ENCODE measurements around the gene DSCAML1.

DSCAML1 gene

DNA sequence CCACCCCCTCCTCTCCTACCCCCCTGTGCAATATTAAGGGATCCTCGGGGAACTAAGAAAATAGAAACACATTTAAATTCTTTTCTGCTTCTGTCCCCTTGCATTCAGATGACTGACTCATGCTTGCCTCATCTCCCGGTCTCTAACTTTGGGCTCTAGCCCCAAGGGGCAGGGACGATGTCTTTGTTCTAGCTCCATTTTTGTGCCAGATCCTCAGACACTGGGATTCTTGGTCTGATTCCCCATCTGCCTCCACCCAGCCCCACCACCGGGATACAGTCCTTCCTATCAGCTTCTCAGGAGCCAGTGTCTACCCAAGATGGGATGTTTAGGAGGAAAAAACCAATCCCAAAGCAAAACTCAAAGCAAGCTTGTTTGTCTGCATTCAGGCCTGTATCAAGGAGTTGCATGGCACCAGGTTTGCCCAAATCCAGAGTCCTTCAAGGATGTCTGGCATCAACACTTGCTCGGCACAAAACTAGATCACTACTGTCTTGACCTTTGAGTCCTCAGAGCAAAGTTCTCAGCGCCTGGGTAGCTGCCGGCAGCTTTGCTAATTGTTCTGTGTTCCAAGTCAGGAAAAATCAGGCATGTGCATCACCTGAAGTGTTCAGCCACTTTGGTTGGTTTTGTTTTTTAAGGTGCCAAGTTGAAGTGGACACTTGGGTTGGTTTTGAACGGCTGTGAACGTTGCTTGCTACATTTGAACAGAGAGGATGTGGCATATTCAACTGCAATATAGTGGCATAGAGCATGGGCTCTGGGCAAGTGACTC lies 212.8 kb downstream of the DSCAML1 start:
- no peak for DNase-seq (ENCODE audit: low read depth, low spot score)

DNA sequence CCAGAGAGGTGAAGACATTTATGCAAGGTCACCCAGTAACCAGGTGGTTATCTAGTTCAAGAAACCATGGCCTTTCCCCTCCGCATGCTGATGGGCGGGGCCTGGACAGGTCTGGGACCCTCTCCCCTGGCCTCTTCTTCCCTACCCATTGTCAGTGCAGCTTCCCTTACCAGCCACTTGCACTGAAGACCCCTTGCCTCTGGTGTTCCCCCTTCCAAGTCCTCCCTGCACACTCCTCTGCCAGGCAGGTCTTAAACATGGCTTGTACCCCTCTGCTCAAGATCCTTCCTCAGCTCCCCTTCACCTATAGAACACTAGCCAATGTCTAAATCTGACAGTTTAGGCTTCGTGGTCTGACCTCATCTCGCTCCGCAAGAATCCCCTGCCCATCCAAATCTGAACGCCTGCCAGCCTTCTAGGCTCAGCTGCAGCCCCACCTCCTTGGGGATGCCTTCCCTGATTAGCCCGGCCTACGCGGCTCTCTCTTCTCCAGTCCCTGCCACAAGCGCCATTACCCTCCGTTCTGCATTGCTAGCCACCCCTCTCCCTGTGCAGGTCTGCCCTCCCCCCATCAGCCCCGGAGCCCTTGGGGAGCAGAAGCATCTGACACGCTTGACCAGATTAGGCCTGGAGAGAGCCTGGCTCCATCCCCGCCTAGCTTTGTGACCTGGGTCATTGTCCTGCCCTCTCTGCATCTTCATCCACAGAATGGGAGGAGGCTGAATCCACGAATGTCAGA lies 213.8 kb downstream of the DSCAML1 start:
- DNase-seq (ENCODE audit: low read depth, low spot score): no peak

DNA sequence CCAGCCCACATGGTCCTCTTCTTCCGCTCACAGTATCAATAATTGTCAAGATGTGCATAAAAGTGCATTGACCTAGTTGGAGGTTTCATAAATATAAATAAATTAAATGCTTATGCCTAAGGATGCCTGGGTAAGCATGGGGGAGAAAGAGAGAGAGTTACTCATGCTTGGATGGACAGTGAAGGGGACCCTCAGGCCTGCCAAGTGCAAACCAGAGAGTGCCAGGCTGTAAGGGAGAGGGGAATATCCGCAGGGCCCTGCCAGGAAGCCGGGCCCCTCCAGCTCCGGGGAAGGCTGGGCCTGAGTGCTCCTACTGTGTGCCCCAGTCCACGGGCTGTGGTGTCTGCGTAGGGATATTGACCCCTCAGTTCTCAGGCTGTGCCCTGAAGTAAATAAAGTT lies 214.6 kb downstream of the DSCAML1 start:
- DNase-seq (ENCODE audit: low read depth, low spot score): no peak

DNA sequence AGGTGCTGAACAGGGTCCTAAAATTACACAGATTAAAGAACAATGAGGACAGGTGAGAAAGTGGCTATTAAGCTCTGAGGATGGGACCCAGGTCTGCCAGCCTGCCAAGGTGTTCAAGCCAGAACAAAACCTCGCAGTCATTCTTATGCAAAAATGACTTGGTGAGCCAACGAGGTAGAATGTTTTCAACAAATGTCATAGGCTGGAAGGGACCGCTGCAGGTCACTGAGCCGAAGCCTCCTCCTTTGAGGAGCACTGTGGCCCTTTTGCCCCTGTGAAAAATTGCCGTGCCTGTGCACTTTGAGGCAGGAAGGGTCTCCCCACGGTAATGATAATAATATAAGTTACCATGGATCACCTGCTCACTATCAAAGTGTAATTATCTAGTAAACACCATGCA lies 216.2 kb downstream of the DSCAML1 start:
- DNase-seq (ENCODE audit: low read depth, low spot score): no peak

DNA sequence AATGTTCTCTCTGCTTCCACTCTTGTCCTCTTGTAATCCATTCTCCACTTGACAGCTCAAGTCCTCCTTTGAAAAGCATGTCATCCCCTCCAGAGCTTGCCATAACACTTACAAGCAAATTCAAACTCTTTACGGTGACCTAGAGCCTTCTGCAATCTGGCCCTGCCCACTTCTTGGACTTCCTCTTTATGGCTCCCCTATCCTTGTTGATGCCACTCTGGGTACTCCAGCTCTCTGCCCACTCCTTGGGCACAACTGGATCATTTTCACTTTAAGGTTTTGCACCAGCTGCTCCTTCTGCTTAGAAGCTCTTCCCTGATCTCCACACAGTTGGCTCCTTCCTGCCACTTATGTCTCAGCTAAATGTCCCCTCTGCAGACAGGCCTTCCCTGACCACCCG lies 217.9 kb downstream of the DSCAML1 start:
- no peak for DNase-seq (ENCODE audit: low read depth, low spot score)

DNA sequence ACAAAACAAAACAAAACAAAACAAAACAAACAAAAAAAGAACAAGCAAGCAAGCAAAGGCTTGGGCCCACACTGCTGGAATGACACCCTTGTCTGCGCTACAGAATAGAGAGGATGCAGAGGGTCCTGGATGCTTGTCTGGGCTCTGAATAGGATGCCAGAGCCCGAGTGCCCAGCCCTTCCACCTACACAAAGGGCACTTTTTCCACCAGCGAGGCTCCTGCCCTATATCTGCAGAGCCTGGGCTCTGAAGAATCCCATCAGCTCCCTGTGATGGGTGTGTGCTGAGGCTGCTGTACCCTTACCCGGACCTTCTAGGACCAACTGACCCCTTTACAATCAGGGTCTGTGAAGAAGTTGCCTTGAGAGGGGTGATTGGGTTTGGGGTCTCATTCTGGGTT lies 221.2 kb downstream of the DSCAML1 start:
- no peak for DNase-seq (ENCODE audit: low read depth, low spot score)

DNA sequence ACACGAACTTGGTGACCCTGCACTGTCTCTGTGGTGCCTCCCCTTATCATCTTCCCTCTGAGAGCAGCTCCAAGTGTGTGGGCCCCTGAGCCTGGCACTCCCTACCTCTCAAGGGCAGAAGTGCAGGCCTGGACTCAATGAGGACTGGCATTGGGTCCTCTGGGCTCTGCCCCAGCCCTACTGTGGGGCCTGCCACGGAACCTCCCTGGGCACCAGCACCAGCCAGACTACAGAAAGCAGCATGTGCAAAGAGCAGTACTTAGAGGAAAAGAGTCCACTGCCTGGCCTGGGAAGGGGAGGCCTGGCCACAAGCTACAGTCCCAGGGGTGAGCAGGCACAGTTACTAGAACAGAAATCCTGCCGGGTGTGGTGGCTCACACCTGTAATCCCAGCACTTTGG lies 222.5 kb downstream of the DSCAML1 start:
- DNase-seq (ENCODE audit: low read depth, low spot score): no peak

DNA sequence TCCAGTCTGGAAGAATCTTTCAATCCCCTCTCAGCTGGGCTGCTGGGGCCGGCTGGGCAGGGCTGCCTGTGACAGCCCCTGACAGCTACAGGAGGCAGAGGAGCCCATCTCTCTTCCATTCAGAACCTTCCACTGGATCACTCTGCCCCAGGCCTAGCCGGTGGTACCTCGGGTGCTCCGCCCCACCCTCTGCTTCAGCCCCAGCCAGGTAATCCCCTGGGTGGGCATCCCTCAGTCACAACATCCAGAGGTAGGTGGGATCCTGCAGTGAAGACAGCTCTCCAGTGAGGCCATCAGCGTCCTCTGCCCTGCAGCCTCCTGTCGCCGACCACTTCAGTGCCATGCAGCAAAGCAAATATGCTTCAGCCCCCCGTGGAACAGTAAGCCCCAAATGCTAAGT lies 223.7 kb downstream of the DSCAML1 start:
- no peak for DNase-seq (ENCODE audit: low read depth, low spot score)

DNA sequence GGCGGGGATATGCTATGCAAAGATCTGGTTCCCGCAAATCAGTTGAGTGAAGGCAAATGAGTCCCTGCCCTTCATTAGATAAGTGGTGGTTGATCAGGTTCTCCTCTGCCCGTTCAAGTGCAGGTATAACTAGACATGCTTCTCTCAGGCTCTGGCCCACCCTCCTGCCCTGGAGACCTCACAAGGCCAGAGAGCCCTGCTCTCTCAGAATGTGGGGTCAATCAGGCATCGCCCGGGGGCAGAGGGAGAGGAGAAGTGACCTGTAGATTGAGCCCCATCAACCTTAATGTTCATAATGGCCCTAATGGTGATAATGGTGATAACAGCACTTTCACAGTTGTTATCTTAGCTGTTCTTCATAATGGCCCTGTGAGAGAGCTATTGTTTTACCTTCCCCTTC lies 224.3 kb downstream of the DSCAML1 start:
- no peak for DNase-seq (ENCODE audit: low read depth, low spot score)

DNA sequence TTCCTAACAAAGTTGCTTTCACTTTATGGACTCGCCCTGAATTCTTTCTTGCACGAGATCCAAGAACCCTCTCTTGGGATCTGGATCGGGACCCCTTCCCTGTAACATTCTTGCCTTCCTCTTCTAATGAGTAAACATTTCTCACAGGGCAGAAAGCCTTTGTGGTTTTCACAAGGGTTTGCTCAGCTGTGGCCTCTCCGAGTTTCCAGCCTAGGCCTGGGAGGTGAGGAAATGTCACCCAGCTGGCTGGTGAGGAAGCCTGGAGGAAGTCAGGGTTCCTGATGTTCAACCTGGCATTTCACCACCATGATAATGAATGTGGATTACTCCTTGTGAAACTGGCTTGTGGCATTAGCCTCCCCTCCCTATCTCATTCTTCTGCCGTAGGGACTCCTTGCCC lies 224.9 kb downstream of the DSCAML1 start:
- no peak for DNase-seq (ENCODE audit: low read depth, low spot score)

DNA sequence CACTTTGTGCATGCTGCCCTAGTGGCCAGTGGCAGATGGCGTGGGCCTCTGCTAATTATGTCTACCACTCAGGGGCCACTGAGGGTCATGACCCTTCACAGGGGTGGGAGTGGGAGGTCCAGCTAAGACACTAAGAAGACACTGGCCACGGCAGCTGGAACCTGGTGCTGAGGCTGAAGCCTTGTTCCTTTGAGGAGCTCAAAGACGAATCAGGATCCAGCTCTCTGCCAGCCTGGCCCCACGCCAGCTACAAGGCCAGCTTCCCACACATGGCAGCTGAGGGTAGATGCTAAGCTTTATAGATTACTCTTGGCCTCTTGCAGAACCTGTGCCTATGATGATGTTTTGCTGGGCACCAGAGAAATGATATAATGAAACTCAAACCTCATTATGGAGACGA lies 226.3 kb downstream of the DSCAML1 start:
- no peak for DNase-seq (ENCODE audit: low read depth, low spot score)

DNA sequence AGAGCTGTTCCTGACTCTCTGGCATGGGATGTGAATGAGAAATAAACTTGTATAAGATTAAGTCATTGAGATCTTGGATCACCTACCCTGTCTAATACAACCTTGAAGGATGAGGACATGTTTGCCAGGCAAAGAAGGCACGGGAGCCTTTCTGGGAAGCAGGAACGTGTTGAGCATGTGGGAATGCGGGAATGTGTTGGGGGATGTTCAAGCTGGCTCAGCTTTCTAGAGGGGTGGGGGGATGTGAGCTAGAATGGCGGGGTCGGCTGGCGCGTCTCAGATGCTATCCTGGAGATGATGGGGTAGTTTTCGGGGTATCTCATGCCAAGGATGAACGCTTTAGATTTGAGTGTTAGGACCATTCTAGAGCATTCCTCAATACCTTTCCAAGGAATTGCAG lies 227.1 kb downstream of the DSCAML1 start:
- no peak for DNase-seq (ENCODE audit: low read depth, low spot score)

DNA sequence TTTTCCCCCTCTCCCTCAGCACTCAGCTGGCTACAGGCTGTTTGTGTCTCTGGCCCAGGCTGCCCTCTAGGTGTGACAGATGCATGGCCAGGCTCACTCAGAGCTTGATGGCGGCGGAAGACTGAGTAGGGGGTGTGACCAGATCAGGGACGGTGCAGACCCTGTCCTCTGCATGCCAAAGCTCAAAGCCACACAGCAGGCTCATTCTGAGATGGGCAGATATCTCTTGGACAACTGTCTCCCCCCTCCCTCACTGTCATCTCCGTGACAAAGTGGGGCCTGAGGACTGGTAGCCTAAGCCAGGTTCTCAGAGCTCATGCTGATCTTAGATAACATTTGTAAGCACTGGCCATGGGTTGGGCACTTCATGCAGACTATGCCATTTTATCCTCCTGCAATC lies 231.3 kb downstream of the DSCAML1 start:
- no peak for DNase-seq (ENCODE audit: low read depth, low spot score)

DNA sequence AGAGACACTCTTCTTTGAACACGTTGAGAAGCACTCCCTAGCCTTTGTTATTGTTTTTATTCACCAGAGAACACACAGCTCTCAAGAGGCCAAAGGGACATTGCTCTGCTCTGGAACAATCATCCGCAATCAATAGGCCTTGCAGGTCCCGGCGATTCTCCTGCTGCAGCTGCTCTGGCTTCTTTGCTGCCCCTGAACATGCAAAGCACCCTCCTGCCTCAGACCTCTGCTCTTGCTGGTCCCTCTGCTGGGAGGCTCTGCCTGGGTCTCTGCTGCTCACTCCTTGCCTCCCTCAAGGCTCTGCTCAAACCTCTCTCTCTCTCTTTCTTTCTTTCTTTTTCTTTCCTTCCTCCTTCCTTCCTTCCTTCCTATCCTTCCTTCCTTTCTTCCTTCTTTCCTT lies 232.7 kb downstream of the DSCAML1 start:
- no peak for DNase-seq (ENCODE audit: low read depth, low spot score)

DNA sequence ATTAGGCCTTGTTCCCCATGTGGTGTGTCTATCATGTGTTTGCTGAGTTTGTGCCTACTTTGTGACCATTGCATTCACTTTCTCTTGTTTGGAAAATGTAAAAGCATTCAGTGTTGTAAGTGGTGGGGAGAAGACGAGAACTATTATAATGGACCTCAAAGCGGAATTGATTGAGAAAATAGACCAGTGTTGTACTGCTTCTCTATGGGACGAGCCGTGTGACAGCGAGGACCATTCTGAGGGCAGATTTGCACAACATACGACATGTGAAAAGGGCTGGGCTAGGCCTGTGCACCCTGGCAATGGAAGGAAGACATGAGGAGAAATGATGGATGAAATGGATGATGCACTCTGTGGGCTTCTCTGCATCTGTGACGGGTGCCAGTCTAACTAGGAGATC lies 233.5 kb downstream of the DSCAML1 start:
- DNase-seq (ENCODE audit: low read depth, low spot score): no peak

DNA sequence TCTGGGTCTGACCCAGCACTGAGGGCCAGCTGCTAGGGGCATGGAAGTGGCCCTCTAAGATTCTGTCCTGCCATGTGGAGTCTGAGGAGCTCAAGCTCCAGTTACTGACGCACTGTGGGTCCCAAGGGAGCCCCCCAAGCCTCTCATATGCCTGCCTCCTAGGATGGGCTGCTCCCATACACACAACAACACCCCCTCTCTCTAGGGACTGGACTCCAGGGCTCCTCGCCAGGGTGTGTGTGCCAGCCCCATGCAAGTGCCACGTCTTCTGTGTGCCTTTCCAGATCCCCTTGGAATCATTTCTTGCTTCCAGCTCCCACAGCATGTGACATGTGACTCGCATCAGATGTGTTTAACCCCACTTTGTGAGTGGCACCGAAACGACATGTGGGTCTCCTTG lies 234.9 kb downstream of the DSCAML1 start:
- DNase-seq (ENCODE audit: low read depth, low spot score): no peak

DNA sequence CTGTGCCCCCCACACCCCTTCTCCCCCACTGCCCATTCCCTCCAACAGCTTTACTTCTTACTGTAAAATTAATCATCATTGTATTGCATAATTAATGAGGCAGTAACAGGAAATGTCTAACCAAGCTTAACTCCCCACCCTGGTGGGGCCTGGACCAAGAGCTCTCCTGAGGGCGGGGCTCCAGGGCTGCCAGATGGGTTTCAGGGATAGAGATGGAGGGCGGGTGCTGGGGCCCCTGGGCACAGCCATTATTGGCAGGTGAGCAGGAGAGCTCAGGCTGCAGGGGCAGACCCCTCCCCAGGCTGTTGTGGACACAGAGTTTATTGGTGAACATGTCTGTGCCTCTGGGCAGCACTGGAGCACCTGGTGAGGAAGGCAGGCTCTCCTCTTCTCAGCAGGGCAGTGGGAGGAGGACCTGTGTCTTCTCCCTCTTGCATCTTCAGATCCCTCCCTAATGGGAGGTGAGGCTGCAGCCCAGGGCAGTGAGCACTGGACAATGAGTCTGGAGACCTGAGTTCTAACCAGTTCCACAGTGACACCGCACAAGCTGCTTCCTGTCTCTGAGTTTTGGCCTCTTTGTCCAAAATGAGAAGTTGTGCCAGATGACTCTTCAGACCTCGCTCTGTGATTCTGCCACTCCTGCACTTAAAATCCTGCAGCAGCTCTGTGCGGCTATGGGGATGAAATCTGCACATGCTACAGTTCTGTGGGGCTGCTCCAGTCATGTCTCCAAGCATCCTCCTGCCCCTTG lies 236.1 kb downstream of the DSCAML1 start:
- no peak for DNase-seq (ENCODE audit: low read depth, low spot score)

DNA sequence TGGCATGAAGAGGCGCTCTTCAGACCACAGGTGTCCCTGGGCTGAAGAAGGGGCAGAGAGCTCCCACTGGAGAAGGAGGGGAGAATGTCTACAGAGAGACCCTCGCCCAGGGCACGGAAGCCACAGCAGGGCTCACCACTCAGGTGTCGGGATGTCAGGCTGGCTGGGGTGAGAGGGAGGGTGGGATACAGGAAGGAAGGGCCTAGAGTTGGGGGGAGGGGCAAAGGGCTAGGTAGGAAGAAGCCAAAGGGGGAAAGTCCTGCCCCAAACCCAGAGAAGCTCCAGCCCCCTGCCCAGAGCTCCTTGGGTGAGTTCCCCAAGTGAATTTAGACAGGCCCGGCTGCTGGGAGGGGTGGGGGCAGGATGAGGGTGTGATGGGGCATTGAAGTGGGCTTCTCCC lies 237.3 kb downstream of the DSCAML1 start:
- DNase-seq (ENCODE audit: low read depth, low spot score): no peak

DNA sequence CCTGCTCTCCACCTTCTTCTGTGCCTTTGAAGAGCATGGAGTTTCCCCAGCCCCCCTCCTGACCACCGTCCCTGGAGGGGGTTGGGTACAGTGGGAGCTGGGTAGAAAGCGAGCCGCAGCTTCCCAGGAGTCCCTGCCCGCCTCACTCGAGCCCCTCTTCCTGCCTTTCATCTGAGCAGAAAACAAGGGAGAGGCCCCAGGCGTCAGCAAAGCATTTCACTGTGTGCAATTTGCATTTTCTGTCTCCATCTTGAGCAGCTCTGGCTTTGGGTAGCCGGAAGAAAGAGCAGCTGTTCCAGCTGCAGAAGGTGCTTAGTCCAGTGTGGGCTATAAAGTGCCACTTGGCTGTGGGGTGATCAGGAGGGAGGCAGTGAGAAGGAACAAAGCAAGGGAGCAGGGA lies 239.7 kb downstream of the DSCAML1 start:
- DNase-seq (ENCODE audit: low read depth, low spot score): no peak

DNA sequence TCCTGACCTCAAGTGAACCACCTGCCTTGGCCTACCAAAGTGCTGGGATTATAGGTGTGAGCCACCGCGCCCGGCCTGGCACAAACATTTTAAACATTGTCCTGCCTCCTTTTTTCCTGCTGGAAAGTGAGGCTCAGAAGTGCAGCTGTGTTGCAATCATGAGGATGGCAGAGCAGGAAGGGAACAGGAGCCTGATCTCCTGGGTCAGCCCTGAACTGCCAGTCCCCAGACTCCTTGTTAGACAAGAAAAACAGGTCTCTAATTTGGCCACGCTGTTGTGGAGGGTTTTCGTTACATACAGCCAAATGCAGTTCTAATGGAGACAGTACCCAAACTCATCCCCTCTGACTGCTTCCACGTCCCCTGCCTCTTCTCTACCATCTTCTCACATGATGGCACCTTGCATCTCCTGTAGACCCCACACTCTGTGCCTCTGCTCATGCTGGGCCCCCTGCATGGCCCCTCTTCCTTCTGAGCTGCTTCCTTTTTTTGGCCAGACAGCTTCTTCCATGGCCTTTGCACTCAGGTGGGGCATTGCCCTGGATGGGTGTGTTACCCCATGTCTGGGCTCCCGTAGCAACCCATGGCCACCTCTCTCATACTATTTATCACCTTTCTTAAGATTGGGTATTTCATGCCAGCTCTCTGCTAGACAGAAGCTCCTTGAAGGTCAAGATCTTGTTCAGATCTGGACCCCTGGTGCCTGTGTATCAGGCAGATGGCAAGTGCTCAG lies 242.2 kb downstream of the DSCAML1 start:
- no peak for DNase-seq (ENCODE audit: low read depth, low spot score)

DNA sequence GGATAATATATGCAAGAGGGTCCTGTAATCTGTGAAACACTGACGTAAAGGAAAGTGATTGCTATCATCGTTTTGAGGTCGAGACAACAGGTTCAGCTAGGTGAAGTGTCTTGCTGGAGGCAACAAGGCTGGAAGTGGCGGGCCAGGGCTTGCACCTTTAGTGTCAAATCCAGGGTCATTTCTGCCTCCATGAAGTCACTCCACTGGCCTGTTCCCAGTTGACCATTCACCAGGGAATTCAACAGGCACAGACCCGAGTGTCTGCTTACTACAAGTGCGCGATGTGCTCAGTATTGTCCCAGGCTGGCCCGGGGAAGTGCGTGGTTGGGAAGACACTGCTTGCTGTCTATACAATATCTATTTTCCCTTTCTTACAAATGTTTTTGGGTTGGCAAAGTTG lies 244.4 kb downstream of the DSCAML1 start:
- DNase-seq (ENCODE audit: low read depth, low spot score): no peak

DNA sequence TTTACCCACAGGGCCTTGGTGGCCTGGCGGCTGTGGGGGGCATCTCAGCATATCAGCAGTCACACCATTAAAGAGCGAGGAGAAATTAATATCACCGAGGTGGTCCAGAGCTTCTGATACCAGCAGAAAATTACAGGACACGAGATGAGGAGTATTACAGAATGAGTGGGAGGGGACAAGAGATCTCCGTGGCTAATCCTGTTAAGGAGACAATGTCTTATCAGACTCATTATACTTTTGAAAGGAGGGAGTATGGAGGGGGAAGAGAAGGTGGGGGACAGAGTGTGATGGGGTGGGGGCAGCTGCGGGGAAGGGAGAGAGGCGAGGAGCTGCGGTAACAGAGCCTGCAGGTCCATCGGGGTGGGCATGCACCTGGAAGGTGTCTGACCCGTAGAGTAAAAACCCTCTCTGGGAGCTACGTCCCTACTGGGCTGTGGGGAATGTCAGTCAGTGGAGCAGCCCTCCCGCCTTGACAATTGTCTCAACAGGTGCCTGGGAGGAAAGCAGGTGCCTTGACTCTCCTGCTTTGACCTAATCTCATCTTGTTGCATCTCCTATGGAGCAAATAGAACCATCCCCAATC lies 245.2 kb downstream of the DSCAML1 start:
- DNase-seq (ENCODE audit: low read depth, low spot score): no peak

All from brain pericyte (primary cell).